ENCODE data around the gene MOB3A. TPM values are rescaled to one million over a fixed set of nuclear protein-coding genes. Genes with fewer than 3 reads are reported as not detected.

Gene MOB3A
- total and polyA plus RNA-seq, 9 of the 15 experiments (the other 6 are each of a cell fraction or from before 2014, with no cell fraction given): 1.1 to 24.1 (median 6.0) TPM

DNA sequence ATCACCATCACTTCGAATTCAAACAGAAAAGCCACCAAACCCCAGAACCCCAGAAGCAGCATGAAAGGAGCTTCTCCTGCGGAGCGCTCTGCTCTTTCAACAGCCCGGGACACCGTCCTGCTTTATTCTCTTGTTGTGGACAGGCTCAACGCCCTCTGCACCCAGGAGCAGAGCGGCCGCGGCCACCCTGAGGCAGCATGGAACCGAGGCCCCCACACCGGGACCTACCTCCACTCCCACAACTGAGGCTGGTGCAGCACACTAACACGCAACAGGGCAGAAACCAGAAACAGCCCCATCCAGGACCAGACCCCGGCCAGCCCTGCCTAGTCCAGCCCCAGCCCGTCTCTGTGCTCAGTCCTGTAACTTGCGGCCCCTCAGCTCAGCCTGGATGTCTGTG lies 48.1 kb upstream of the MOB3A start:
- no peak overlapping the region for H2AFZ ChIP-seq (ENCODE audit: low read depth, low read length)
- POLR2A ChIA-PET: interaction anchor here (0.7 kb wide), 1 partner anchor 11 kb away, joined by 4 read pairs; no protein-coding TSS in a partner anchor
- H3K9me1 ChIP-seq (ENCODE audit: control insufficient read depth, insufficient read depth, low read length): peaks cover 11% of the 10 kb centered on the region
- peaks cover 60% of the 10 kb centered on the region; the same call in 2 of the 3 replicates for H3K36me3 ChIP-seq (ENCODE audit: control insufficient read depth, insufficient read depth, low read length)
- TF ChIP-seq ZNF830 (CRISPR knock-in tag; IDR thresholded peaks at IDR 0.05) (no peak), POLR2G (IDR thresholded peaks at IDR 0.05; ENCODE audit: low read depth, low read length) (peak; percentile 37; the same call in 1 of the 2 replicates)
- peaks cover 10 to 28% of the 10 kb centered on the region in 2 experiments; a peak in 4 of 5 replicates for H3K4me1 ChIP-seq (replicated peaks in 1 of 2; ENCODE audit: control insufficient read depth in 2 of 2, insufficient read depth in 2 of 2, low read length in 2 of 2)
- H4K20me1 ChIP-seq (replicated peaks; ENCODE audit: control insufficient read depth, insufficient read depth, low read length): peaks cover 13% of the 10 kb centered on the region
- H3K4me3 ChIP-seq: no peak overlapping the region
- no peak overlapping the region for H3K4me2 ChIP-seq (ENCODE audit: insufficient read depth, low read length)
- WGBS (ENCODE audit: insufficient coverage, low coverage, missing lambda C conversion rate): 95% methylated on average over 15 of the region's 15 CpGs
- CTCF ChIA-PET (ENCODE audit: low intra/inter-chr PET ratio): no interaction called here
- H3K79me2 ChIP-seq (ENCODE audit: control insufficient read depth, insufficient read depth, low read length): peaks cover 93% of the 10 kb centered on the region
- H3K27me3 ChIP-seq (ENCODE audit: control insufficient read depth in 2 of 2, insufficient read depth in 2 of 2, low read length in 2 of 2): no peaks in the 10 kb centered on the region
- in situ Hi-C loops (cut with MboI): no loop called here
- FAIRE-seq (no peak), ATAC-seq (no peak), DNase-seq (ENCODE audit: extremely low read depth in 1 of 4, low spot score in 3 of 4) (no peak)
- H3K9ac ChIP-seq (ENCODE audit: insufficient read depth in 1 of 2, low read depth in 2 of 2, low read length in 2 of 2): peak overlapping the region in 1 of 2 experiments; percentile 78; a peak in 1 of 4 replicates
- H3K9me3 ChIP-seq (replicated peaks; ENCODE audit: control insufficient read depth, insufficient read depth, low read depth, low read length): no peaks in the 10 kb centered on the region
- intact Hi-C loops (cut with micrococcal nuclease): no loop called here
- no TSS peak for BruUV-seq (replicated peaks)
- H3K27ac ChIP-seq (ENCODE audit: extremely low read depth, low read depth, low read length): no peak overlapping the region

DNA sequence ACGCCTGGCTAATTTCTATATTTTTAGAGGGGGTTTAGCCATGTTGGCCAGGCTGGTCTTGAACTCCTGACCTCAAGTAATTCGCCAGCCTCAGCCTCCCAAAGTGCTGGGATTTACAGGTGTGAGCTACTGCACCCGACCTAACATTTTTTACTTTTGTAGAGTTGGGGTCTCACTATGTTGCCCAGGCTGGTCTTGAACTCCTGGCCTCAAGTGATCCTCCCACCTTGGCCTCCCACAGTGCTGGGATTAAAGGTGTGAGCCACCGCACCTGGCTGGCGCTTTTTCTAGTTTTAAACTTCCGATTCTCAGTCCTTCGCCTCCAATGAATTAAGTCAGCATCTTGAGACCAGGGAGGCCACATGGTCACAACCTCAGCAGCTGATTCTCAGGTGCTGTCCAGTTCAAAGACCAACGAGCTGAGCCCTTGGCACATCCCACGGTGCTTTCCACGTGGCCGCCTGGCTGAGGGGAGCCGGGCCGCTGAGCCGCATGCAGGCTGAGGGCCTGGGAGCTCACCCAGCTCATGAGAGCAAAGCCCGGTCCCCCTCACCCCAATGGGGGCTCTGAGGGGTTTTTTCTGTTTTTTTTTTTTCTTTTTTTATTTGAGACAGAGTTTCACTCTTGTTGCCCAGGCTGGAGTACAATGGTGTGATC lies 46.2 kb upstream of the MOB3A start:
- no TSS peak for BruUV-seq (replicated peaks)
- ChIA-PET POLR2A (interaction anchor here (0.6 to 1.1 kb wide), 2 partner anchors 27 to 163 kb away, joined by 3 to 5 read pairs; no protein-coding TSS in a partner anchor), CTCF (ENCODE audit: low intra/inter-chr PET ratio) (no interaction called here)
- no peak overlapping the region for H2AFZ ChIP-seq (ENCODE audit: low read depth, low read length)
- no peak overlapping the region for H3K9ac ChIP-seq (ENCODE audit: insufficient read depth in 1 of 2, low read depth in 2 of 2, low read length in 2 of 2)
- H3K27ac ChIP-seq (ENCODE audit: extremely low read depth, low read depth, low read length): no peak overlapping the region
- intact Hi-C loops (cut with micrococcal nuclease): no loop called here
- no peaks in the 10 kb centered on the region for H3K27me3 ChIP-seq (ENCODE audit: control insufficient read depth in 2 of 2, insufficient read depth in 2 of 2, low read length in 2 of 2)
- DNase-seq (ENCODE audit: extremely low read depth in 1 of 4, low spot score in 3 of 4): no peak
- H3K36me3 ChIP-seq (ENCODE audit: control insufficient read depth, insufficient read depth, low read length): peaks cover 65% of the 10 kb centered on the region; the same call in 2 of the 3 replicates
- peaks cover 0 to 28% of the 10 kb centered on the region in 2 experiments; a peak in 3 of 5 replicates for H3K4me1 ChIP-seq (replicated peaks in 1 of 2; ENCODE audit: control insufficient read depth in 2 of 2, insufficient read depth in 2 of 2, low read length in 2 of 2)
- H3K4me3 ChIP-seq: no peak overlapping the region
- no peak for FAIRE-seq
- TF ChIP-seq NR2F6 (CRISPR knock-in tag; IDR thresholded peaks at IDR 0.05) (no peak), RBFOX2 (IDR thresholded peaks at IDR 0.05; ENCODE audit: low read depth, low read length) (0 out of 2 replicates have a peak, but pooled peaks have one; percentile 19), DIDO1 (tag; IDR thresholded peaks at IDR 0.05; ENCODE audit: low read depth) (no peak), ZNF444 (CRISPR knock-in tag; IDR thresholded peaks at IDR 0.05) (no peak), ZNF121 (CRISPR knock-in tag; conservative IDR thresholded peaks at IDR 0.05) (peak; percentile 65)
- H3K9me1 ChIP-seq (ENCODE audit: control insufficient read depth, insufficient read depth, low read length): peaks cover 5% of the 10 kb centered on the region
- no peak for ATAC-seq
- no peaks in the 10 kb centered on the region for H3K9me3 ChIP-seq (replicated peaks; ENCODE audit: control insufficient read depth, insufficient read depth, low read depth, low read length)
- WGBS (ENCODE audit: insufficient coverage, low coverage, missing lambda C conversion rate): 96% methylated on average over 14 of the region's 15 CpGs
- H3K79me2 ChIP-seq (ENCODE audit: control insufficient read depth, insufficient read depth, low read length): peaks cover 75% of the 10 kb centered on the region
- H3K4me2 ChIP-seq (ENCODE audit: insufficient read depth, low read length): no peak overlapping the region
- peaks cover 13% of the 10 kb centered on the region for H4K20me1 ChIP-seq (replicated peaks; ENCODE audit: control insufficient read depth, insufficient read depth, low read length)
- in situ Hi-C loops (cut with MboI): no loop called here

Data from K562 (cell line).